CD4-positive, alpha-beta T cell treated with Interleukin-17A for 4 hours (primary cell): ENCODE measurements around the gene IGLL1.
A peak's percentile ranks its signal among the peaks of the same experiment; 100 is the strongest.
"Not testable (repeated sequence)": the region's sequence is repeated elsewhere in the genome, so short reads cannot be mapped to it uniquely, and the experiment has no call there.

Source experiments
- DNase-seq: peaks from one replicate; pipeline ENCODE4 v3.0.0-alpha.2; 2020; ENCODE audit warnings: mixed read lengths

Gene IGLL1

DNA sequence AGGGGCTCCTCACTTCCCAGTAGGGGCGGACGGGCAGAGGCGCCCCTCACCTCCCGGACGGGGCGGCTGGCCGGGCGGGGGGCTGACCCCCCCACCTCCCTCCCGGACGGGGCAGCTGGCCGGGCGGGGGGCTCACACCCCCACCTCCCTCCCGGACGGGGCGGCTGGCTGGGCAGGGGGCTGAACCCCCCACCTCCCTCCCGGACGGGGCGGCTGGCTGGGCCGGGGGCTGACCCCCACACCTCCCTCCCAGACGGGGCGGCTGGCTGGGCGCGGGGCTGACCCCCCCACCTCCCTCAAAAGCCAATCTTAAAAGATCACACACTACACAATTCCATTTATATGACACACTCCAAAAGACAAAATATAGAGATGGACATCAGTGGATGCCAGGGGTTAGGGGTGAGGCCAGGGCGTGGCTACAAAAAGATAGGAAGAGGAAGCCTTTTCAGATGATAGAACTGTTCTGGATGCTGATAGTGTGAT, 19.0 kb downstream of the IGLL1 start:
- DNase-seq, result not testable (repeated sequence)

DNA sequence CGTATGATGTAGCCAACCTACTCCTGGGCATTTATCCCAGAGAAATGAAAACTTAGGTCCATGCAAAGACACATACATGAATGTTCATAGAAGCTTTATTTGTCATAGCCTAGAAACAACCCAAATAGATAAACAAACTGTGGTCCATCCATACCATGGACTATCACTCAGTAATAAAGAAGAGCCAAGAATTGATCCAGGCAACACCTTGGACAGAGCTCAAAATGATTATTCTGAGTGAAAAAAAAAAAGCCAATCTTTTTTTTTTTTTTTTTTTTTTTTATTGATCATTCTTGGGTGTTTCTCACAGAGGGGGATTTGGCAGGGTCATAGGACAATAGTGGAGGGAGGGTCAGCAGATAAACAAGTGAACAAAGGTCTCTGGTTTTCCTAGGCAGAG, 19.9 kb downstream of the IGLL1 start:
- DNase-seq, result not testable (repeated sequence)

DNA sequence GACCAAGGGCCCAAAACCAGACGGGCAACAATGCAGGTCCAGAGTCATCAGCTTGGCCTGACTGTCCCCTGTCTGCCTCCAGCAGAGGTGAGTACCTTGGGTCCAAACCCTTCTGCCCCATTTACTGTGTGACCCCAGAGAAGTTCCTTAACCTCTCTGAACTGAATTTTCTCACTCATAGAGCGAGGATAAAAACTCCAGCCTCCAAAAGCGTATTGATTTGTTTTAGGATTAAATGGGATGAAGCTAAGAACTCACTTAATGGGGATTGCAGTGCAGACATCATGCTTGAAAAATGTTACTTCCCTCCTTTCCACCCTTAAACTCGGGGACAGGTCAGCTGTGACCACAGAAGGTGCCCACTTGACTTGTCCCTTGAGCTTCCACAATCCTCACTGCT, 22.6 kb downstream of the IGLL1 start:
- no peak for DNase-seq

DNA sequence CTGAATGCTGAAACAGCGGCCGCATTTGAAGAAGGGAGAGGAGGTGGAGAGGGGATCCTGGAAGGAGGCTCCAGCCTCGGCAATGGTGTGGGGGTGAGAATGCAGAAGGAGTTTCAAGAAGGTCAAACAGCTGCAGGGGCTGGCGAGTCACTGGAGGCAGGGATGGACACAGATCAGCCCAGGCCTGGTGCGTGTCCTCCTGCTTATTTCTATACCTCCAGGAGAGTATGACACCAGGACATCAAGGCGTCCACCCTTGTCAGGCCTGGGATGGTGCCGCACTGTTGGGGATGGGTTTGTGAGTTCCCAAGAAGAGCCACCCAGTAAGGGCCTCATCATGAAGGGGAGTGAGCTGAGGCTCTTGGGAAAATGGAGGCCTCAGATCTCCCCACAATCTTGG, 23.1 kb downstream of the IGLL1 start:
- no peak for DNase-seq

DNA sequence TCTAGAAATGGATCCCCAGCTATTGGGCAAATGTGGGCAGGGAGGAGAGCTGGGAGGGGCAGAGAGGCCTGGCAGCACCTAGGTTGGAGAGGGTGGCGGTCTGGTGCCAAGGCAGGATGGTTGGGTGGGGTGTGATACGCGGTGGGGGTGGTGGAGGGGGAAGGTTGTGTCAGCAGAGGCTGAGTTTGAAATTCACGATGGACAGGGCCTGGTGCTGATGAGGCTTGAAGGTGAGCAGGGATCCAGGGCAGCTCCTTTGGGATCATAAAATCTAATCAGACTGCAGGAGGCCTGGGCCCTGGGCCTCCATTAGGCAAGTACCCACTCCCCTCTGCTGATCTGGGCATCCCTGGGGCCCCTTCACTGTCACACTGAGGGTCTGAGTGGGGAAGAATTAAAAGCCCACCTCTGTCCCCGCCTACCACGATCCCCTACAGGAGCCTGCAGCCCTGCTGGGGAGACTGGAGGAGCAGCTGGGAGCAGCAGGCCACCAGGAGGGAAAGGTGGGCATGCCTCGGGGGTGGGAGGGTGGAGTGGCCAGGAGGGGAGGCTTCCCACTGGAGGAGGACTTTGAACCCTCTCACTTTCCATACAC, 24.0 kb downstream of the IGLL1 start:
- DNase-seq, result no peak

DNA sequence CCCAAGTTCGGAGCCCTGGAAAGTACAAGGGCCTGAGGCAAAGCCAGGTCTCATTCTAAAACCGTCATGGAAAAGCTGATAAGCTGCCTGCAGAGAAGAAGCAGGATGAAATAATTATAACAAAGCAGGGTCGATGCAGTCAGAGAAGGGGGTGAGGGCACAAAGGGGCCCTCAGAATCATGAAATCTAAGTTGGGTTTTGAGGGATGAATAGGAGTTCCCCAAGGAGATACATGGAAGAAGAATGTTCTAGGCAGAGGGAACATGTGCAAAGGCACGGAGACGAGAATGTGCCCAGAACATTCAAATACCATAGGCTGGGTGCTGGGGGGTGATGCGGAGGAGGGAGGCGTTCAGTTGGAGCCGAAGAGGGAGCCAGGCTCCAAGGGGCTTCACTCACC, 25.0 kb downstream of the IGLL1 start:
- DNase-seq, result no peak

DNA sequence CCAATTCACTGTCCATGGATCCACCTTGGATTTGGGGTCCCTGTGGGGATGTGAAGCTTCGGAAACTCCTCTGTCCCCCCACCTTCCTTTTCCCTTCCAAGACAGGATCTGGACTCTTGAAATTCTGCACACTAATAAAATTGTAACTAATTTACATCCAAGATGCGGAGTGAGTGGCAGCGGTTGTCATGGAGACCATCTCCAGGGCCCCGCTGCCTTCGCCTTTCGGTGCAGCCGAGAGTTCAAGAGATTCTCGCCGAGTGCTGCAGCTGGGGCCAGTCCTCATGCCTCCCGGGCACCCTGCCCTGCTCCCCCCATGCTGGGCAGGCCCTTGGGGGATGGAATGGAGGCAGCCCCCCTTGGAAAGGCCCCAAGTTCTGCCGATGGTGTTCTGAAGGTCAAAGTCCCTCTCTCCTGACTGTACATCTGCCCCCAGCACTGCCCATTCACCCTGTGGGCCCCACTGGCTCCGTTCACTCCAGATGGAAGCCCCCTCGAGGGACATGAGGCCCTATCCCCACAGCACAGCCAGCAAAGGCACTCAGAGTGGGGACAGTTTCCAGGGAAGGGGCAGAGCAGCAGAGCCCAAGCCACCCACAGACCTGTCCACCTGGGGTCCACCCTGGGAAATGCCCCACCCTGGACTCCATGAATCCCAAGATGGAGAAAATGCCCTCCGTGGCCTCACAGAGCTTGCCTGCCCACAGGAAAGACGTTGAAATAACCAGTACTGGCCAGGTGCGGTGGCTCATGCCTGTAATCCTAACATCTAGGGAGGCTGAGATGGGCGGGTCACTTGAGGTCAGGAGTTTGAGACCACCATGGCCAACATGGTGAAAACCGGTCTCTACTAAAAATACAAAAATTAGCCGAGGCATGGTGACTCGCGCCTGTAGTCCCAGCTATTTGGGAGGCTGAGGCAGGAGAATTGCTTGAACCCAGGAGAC, 25.9 kb downstream of the IGLL1 start:
- DNase-seq, result no peak

DNA sequence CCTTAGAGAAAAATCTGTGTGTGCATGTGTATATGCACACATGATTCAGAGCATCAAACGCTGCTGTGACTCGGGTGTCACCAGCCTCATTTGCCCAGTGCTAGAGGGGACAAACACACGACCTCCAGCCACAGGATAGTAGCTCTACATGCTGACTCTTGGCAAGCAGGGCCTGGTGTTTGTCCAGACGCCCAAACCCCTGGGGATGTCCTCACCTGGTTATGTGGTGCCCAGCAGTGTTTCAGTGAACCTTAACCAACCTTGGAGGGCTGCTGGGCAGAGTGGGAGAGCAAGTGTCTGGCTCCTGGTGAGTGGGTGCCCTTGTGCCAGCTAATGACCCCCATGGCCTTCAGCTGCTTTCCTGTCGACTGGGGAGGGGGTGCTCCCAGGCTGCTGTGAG, 26.7 kb downstream of the IGLL1 start:
- DNase-seq, result no peak

DNA sequence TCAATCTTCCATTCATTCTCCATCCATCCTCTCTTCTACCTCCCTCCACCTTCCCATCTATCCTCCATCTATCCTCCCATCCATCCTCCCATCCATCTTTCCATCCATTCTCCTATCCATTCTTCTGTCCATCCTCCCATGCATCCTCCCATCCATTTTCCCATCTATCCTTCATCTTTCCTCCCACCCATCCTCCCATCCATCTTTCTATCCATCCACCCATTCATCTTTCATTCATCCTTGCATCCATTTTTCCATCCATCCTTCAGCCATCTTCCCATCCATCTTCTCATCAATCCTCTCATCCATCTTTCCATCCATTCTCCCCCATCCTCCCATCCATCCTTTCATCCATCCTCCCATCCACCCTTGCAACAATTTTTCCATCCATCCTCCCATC, 27.5 kb downstream of the IGLL1 start:
- DNase-seq, result no peak

DNA sequence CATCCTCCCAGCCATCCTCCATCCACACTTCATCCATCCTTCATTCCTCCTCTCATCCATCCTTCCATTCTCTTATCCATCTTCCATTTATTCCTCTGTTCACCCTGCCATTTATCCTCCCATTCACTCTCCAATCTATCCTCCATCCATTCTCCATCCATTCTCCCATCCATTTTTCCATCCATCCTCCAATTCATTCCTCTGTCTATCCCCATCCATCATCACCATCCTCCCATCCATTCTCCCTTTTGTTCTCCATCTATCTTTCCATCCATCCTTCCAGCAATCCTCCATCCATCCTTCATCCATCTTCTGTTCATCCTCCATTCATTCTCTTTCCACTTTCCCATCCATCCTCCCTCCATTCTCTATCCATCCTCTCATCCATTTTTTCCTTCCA, 28.7 kb downstream of the IGLL1 start:
- no peak for DNase-seq

DNA sequence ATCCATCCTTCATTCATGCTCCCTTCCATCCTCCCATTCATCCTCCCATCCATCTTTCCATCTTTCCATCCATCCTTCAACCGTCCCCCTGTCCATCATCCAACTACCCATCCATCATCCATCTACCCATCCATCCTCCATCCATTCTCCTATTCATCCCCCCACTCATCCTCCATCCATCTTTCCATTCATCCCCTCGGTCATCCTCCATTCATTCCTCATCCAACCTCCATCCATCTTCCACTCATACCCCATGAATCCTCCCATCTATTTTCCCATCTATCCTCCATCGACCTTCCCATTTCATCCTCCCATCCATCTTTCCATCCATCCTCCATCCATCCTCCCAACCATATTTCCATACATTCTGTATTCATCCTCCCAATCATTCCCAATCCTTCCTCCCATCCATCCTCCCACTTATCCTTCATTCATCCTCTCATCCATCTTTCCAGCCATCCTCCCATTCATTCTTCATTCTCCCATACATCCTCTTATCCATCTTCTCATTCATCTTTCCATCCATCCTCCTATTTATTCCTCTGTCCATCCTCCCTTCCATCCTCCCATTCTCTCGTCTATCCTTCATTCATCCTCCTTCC, 29.9 kb downstream of the IGLL1 start:
- DNase-seq, result no peak

DNA sequence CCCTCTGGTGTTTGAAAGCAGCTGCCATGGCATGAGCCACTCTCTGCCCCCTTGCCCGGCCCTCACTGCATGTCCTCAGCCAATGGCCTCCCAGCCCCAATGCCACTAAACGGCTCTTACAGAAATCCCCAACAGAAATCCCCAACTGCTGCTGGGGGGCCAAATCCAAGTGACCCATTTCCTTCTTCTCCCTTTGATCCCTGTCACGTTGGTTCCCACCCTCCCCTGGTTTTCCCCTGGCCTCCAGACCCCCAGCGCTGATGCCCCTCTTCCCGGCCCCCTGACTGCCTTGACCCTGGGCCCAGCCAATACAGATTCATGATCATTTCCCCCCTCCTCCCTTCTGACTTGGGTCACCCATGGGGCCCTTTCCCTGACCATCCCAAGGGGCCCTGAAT, 30.9 kb downstream of the IGLL1 start:
- DNase-seq, result no peak

DNA sequence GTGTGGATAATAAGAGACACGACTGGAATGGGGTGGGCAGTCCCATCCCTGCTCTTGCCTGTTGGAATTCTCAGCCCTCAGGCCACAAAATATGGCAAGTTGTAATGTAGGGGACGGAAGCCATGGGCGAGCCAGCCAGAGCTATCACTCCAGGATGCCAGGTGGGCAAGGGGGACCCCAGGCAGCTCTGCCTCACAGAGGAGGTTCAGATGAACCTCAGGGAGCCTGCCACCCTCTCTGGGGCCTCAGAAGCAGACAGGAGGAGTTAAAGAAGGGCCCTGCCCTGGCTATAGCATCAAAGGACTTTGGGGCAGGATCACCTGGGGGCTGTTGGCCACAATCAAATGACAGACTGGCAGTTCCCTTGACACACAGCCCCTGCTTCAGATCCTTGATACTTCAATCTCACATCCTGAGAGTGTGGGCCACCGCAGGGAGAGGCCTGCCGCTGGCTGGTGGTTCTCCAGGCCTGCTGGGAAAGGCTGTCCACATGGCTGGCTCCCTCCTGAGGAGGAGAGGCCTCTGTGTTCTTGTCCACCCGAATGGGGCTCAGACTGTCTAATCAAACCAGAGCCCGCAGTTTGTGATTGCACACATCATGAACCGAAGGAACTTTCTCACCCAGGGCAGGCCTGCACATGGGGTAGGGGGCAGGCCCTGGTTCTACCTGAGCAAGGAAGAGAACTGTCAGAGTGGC, 31.4 kb downstream of the IGLL1 start:
- no peak for DNase-seq

DNA sequence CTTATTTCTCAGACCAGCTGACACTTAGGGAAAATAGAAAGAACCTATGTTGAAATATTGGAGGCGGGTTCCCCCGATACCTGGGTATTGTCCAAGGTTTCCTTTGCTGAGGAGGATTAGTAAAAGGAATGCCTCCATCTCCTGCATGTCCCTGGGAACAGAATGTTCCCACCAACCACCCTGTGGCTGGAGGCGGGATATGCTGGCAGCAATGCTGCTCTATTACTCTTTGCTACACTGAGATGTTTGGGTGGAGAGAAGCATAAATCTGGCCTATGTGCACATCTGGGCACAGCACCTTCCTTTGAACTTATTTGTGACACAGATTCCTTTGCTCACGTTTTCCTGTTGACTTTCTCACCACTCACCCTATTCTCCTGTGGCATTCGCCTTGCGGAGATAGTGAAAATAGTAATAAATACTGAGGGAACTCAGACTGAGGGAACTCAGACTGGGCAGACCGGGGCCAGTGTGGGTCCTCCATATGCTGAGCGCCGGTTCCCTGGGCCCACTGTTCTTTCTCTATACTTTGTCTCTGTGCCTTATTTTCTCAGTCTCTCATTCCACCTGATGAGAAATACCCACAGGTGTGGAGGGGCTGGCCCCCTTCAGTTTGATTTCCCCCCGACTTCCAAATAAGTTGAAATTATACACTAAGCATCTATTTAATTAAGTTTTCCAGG, 32.1 kb downstream of the IGLL1 start:
- DNase-seq, result no peak

DNA sequence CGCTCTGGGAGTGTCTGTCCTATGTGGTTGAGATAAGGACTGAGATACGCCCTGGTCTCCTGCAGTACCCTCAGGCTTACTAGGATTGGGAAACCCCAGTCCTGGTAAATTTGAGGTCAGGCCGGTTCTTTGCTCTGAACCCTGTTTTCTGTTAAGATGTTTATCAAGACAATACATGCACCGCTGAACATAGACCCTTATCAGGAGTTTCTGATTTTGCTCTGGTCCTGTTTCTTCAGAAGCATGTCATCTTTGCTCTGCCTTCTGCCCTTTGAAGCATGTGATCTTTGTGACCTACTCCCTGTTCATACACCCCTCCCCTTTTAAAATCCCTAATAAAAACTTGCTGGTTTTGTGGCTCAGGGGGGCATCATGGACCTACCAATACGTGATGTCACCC, 32.7 kb downstream of the IGLL1 start:
- not testable (repeated sequence) for DNase-seq

DNA sequence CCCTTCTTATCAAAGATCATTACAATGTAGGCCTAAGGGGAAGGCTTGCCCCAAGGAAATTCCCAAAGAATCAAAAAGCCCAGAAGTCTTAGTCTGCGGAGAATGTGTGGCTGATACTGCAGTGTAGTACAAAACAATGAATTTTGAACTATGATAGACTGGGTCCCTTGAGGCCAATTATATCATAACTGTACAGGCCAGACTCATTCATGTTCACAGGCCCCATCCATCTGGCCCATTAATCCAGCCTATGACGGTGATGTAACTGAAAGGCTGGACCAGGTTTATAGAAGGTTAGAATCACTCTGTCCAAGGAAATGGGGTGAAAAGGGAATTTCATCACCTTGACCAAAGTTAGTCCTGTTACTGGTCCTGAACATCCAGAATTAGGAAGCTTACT, 35.2 kb downstream of the IGLL1 start:
- no peak for DNase-seq

DNA sequence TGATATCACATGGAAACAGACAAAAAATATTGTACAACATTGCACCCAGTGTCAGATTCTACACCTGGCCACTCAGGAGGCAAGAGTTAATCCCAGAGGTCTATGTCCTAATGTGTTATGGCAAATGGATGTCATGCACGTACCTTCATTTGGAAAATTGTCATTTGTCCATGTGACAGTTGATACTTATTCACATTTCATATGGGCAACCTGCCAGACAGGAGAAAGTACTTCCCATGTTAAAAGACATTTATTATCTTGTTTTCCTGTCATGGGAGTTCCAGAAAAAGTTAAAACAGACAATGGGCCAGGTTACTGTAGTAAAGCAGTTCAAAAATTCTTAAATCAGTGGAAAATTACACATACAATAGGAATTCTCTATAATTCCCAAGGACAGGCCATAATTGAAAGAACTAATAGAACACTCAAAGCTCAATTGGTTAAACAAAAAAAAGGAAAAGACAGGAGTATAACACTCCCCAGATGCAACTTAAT, 36.5 kb downstream of the IGLL1 start:
- DNase-seq, result not testable (repeated sequence)

DNA sequence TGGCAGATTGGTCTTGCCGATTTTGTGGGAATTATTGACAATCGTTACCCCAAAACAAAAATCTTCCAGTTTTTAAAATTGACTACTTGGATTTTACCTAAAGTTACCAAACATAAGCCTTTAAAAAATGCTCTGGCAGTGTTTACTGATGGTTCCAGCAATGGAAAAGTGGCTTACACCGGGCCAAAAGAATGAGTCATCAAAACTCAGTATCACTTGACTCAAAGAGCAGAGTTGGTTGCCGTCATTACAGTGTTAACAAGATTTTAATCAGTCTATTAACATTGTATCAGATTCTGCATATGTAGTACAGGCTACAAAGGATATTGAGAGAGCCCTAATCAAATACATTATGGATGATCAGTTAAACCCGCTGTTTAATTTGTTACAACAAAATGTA, 37.2 kb downstream of the IGLL1 start:
- DNase-seq, result no peak

DNA sequence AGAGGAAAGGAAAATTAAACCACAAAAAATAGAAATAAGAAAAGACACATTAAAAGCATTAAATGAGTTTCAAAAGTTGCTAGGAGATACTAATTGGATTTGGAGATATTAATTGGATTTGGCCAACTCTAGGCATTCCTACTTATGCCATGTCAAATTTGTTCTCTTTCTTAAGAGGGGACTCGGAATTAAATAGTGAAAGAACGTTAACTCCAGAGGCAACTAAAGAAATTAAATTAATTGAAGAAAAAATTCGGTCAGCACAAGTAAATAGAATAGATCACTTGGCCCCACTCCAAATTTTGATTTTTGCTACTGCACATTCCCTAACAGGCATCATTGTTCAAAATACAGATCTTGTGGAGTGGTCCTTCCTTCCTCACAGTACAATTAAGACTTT, 37.7 kb downstream of the IGLL1 start:
- DNase-seq, result not testable (repeated sequence)

DNA sequence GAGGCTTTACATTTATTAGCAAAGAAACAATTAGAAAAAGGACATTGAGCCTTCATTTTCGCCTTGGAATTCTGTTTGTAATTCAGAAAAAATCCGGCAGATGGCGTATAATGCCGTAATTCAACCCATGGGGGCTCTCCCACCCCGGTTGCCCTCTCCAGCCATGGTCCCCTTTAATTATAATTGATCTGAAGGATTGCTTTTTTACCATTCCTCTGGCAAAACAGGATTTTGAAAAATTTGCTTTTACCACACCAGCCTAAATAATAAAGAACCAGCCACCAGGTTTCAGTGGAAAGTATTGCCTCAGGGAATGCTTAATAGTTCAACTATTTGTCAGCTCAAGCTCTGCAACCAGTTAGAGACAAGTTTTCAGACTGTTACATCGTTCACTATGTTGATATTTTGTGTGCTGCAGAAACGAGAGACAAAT, 38.2 kb downstream of the IGLL1 start:
- DNase-seq, result peak; percentile 12

DNA sequence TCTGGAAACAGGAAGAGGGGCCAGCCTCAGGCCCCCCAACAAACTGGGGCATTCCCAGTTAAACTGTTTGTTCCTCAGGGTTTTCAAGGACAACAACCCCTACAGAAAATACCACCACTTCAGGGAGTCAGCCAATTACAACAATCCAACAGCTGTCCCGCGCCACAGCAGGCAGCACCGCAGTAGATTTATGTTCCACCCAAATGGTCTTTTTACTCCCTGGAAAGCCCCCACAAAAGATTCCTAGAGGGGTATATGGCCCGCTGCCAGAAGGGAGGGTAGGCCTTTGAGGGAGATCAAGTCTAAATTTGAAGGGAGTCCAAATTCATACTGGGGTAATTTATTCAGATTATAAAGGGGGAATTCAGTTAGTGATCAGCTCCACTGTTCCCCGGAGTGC, 39.3 kb downstream of the IGLL1 start:
- DNase-seq, result not testable (repeated sequence)

DNA sequence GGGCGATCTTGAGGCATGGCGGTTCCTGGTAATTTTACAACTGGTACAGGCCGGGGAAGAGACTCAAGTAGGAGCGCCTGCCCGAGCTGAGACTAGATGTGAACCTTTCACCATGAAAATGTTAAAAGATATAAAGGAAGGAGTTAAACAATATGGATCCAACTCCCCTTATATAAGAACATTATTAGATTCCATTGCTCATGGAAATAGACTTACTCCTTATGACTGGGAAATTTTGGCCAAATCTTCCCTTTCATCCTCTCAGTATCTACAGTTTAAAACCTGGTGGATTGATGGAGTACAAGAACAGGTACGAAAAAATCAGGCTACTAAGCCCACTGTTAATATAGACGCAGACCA, 40.3 kb downstream of the IGLL1 start:
- not testable (repeated sequence) for DNase-seq
